Stimulated activated CD8-positive, alpha-beta memory T cell treated with anti-CD3 and anti-CD28 coated beads, Interleukin-12 subunit alpha, Interleukin-12 subunit beta, amount 100 ng/mL, for 24 hours (primary cell): ENCODE data around the gene KRT9.
"Not testable (repeated sequence)": the region's sequence is repeated elsewhere in the genome, so short reads cannot be mapped to it uniquely, and the experiment has no call there.

Source experiments
- DNase-seq: peaks from one replicate; pipeline ENCODE4 v3.0.0-alpha.2; 2020; ENCODE audit errors: extremely low read depth

The KRT9 gene

DNA sequence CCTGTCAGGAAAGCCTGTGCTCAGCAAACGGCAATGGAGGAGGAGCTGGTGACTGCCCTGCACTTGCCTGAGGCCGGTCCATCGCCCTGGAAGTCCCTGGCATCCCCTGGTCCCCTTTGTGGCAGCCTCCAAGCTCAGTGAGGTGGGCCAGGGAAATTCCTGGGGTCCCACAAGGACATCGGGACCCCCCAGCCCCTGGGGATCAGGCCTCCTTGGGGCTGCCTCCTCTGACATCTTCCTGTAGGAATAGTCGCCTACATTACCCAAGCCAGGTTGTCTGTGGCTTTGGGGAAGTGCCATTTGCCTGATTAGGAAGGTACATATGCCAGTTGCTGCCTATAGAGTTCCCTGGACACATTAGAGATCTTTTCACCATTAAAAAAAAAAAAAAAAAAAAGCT is 7.1 kb upstream of the KRT9 start:
- DNase-seq, result no peak

DNA sequence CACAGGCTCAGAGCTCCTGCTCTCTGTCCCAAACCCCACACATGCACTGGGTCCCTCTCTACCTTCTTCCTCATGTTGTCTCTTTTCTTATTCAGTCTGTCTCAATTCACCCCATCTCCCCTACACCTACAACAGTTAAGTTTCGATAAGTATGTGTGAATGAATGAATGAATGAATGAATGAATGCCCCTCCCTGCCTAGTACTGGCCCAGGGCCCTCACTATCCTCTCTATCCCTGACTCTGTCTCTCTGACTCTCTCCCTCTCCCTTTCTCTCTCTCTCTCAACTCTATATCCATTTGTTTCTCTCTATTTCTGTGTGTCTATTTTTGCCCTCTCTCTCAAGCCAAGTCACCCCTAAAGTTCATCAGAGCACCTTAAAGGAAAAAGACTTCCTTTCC is 6.7 kb upstream of the KRT9 start:
- no peak for DNase-seq

DNA sequence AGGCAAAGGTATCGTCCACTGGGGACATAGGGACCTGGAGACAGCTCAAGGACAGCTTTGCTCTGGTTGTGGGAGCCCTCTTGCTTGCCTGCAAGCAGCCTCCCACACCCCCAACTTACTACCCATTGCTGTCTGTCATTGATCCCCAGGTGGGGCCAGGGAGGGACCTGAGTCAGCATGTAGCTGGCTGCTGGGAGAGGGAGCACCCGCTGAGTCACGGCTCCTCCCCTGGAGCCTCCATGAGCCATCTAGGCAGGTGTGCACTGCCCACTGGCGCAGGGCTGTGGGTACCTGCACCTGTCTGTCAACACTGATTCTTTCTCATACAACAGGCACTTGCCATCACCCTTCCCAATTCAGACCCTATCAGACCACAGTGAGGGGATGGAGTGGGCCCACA is 4.9 kb upstream of the KRT9 start:
- not testable (repeated sequence) for DNase-seq

DNA sequence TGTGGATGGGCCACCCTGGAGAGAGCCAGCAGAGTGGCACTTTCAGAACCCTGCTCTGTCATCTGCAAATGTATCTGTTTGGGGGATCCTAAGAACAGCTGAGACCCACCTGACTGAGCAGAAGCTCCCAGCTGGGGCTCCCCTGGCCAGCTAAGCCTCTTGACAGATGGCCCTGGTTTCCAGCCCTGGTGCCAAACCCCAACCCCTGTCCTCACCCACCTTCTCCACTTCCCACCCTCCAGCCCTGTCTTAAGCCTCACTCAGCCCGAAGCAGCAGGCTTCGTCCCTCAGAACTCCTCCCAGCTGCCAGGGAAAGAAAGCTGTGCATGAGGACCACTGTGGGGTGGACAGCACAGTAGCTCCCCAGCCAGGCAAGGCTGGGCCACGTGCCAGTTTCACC is 3.5 kb upstream of the KRT9 start:
- DNase-seq, result no peak

DNA sequence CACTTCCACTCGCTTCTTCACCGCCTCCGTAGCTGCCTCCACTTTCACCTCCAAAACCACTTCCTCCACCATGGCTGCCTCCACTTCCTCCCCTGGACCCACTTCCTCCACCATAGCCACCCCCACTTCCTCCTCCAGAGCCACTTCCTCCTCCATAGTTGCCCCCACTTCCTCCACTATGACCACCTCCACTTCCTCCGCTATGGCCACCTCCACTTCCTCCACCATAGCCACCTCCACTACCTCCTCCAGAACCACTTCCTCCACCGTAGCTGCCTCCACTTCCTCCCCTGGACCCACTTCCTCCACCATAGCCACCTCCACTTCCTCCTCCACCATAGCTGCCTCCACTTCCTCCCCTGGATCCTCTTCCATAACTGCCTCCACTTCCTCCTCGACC is 4.5 kb downstream of the KRT9 start:
- no peak for DNase-seq

DNA sequence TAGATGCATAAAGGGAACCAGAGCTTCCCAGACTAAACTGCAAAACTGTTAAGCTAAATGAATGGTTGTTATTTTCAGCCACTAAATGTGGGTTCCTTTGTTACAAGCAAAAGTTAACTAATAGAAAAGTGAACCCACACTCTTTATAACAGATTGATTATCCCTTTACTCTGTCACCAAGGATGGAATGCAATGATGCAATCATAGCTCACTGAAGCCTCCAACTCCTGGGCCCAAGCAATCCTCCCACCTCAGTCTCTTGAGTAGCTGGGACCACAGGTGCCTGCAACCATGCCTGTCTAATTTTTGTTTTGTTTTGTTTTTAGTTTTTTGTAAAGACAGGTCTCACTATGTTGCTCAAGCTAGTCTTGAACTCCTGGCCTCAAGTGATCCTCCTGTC is 6.5 kb downstream of the KRT9 start:
- no peak for DNase-seq

DNA sequence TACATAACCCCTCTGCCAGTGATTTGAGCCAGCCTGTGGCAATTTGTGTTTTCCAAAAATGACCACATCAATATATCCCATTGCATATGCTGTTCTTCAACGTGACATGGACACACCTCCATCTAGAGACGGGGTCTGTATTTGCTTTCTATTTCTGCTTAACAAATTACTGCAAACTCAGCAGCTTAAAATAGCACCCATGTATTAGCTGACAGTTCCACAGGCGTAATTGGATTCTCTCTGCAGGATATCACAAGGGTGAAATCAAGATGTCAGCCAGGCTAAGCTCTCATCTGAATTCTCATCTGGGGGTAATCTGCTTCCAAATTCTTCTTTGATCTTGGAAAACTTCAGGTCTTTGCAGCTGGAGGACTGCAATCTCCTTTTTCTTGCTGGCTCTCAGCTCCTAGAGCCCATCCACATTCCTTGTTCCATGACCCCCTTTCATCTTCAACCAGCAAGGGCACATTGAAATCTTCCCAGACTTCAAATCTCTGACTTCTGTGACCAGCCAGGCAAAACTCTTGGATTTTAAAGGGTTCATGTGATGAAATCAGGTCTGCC is 8.2 kb downstream of the KRT9 start:
- no peak for DNase-seq

DNA sequence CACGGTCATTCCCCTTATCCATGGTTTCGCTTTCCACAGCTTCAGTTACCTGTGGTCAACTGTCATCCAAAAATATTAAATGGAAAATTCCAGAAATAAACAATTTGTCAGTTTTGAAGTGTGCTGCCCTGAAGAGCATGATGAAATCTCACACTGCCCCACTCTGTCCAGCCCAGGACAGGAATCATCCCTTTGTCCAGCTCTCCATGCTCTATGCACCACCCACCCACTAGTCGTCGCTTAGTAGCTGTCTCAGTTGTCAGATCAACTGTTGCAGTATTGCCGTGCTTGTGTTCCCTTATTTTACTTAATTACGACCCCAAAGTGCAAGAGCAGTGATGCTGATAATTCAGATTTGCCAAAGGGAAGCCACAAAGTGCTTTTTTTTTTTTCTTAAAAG is 10.3 kb downstream of the KRT9 start:
- no peak for DNase-seq

DNA sequence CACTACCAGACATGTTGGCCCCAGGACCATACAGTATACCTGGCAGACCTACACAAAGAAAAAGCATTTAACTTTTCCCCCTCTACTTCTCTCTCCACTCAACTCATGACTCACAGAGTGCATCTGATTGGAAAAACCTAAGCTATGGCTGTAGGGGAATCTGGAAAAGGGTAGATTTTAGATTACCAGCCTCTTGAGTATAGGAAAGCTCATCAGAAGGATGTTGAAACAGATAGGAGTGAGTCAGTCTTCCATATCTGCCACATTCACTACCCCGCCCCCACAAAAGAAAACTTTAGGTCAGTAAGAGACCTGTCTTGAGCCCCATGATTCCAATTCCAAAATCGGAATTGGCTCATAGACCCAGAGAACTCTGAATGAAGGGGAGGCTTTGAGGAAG is 12.3 kb downstream of the KRT9 start:
- DNase-seq, result no peak

DNA sequence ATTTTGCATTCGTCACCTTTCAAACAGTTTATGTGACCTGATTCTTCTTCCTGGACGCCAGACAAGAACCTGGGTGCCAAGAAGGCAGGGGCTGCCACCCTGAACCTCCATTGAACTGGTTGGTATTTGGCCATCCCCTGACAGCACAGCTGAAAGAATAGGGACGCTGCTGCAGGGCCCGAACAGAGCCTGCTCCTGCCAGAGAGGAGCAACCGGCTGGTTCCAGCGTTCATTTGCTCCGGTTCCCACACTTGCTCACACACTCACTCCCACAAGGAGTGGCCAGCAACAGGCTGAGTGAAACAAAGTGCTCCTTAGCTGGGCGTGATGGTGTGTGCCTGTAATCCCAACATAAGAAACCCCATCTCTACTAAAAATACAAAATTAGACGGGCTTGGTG is 14.9 kb downstream of the KRT9 start:
- DNase-seq, result no peak

DNA sequence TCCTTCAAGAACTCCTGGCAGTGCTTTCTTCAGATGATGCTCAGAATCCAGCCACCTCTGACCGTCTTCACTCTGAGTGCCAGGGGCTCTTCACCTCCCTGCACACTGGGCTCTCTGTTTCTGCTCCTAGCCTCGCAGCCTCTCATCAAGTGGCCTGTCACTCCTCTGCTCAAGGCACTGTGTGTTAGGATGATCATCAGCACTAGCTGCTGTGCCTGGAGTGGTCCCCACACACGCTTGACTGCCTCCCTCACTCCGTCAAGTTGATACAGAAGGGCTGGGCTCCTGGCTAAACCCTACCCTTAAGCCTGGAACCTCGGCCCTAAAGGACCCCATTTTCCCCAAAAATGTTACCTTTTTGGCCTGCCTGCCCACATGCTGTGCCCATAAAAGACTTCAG is 15.6 kb downstream of the KRT9 start:
- no peak for DNase-seq

DNA sequence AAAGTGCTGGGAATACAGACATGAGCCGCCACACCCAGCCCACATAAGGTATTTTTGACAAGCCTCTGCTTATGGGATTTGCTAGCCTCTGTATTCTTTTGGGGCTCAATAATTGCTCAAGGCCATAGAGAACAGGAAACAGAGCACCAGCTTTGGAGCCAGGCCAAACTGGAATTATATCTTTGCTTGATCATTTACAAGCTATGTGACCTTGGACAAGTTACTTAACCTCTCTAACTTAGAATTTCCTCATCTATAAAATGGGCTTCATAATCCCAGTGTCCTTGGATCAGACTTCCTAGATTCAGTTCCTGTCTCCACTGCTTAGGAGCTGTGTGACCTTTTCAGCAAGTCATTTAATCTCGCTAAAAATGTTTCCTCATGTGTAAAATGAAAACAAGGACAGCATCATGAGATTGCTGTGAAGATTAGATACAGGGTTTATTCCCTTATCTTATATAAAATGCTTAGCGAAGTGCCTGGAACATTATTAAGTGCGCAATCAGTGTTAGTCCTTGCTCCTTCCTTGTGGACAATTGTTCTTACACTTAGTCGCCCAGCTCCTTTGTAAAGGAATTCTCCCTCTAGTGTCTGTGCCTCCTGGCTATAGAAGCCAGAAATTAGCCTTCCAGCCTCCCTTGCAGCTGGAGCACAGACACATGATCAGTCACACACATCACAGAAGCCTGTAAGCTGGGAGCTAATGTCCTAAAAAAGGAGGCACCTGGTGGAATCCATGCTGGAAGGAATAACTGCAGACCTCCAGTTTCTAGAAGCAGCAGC is 16.6 kb downstream of the KRT9 start:
- no peak for DNase-seq

DNA sequence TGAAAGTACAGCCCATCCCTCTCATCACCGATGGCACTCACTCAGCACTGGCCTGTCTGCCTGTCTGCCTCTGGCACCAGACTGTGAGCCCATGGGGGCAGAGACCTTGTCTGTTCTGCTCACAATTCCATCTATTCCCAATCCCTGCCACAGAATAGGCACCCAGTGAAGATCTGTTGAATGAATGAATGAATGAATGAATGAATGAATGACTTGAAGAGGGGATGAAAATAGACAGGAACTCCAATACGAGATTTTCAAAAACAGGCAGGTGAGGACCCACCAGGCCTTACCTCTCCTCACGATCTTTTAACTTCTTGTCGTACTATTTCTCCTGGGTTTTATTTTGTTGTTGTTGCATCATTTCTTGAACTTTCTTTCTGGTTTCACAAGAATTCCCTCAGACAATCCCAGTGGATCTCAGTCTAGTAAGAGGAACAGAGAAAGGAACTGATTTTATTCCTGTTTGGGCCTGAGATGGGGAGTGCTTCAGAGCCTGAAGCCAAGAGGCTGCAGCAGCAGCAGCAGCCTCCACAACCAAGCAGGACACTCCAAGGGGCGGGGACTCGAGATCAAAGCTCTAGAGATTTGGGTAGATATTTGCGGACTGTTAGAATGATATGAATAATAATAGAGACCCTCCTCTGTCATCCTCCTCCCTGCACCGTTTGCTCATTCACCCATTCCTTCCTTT is 17.7 kb downstream of the KRT9 start:
- DNase-seq, result no peak

DNA sequence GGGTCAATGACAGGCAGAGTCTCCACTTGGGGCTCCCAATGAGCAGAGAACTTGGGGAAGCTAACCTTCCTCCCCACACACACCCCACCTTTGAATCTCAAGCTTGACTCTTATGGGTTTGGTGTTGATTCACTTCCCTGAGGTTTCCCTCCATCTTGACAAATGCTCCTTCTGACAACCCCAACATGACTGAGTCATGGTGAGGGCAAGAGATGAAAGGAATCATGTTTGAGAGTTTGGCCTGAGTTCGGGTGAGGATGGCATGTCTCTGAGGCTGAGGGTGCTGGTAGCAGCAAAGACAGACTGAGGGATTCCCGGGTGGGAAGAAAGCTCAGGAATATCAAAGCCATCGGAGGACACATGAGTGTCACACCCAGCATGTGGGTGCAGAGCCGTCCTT is 18.7 kb downstream of the KRT9 start:
- DNase-seq, result no peak

DNA sequence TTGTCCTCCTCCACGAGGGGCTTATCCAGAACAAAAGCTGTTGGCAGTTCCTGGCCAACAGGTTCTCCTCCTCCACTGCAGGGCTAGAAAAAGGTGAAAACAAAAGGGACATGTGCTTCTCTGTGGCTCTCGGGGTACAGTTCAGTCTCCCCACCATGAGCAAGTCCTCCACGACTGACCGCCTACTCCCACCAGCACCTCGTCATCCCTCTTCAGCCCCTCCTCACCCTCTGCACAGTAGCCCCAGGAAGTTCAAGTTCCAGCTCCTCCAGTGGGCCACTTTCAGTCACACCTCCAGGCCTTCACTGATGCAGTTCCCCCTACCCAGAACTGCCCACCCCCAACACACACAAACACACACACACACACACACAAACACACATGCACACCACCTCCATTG is 19.4 kb downstream of the KRT9 start:
- DNase-seq, result no peak

DNA sequence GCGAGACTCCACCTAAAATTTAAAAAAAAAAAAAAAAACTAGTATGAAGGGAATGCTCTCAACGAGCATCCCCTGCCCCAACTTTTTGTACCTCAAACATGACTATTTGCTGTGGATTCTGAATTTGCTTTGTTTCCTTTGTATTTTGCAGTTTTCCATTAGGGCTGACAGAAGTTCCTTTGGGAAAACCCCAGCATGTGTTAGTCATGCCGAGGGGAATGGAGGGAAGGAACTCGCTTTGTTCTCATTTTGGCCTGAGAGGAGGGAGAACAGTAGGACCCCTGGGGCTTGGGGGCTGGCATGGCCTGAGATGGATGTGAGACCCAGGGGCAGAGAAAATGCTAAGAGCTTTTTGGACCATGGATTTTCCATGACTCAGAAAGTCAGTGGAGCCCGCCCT is 20.5 kb downstream of the KRT9 start:
- no peak for DNase-seq

DNA sequence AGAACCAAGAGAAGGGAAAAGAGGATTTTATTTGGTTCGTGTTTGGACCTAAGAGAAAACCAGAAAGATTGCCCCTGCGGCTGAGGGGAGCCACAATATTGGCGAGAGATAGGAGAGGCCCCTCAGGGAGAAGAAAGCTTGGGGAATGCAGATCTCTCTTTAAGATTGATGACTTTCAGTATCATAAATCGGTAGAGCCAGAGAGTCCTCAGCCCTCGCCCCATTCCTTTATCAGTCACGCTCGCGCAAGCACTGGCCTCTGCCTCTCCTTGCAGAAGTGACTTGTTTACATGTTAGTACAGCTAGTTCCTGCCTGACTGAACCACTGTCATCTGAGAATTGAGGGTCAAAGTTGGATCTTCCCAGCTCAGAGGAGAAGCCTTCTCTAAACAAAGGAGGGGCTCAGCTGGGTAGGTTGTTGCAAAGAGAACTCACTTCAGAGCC is 22.2 kb downstream of the KRT9 start:
- DNase-seq, result no peak

DNA sequence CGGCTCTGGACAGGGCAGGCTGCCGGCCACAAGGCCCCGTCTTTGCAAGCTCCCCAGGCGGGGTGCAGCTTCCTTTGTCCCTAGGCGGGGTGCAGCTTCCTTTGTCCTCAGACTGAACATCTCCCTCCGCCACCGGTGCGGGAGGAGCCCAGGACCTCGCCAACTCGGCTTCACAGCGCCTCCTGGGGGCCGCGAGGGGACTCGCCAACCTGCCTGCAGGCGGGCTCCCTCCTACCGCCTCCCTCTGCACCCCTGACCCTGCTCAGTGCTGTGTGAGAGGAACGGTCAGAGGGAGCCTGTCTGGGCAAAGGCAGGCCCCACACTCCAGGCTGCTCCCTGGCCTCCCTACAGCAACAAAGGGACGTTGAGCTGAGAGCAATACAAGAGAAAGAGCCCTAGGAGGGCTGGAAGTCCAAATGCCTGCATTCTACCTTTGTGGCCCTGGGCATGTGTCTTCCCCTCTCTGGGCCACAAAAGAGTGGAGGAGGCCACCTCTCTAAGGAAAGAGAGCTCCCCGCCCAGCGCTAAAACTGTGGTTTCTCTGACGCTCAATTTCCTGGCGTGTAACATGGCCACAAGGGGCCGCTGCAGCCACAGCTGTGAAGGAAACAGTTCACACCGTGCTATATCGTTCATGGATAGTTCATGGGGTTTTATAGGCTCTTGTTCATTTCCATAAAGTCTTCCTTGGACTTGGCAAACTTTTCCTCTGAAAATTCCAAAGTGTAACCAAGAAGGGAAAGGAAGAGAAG is 22.8 kb downstream of the KRT9 start:
- peak; percentile 63 for DNase-seq

DNA sequence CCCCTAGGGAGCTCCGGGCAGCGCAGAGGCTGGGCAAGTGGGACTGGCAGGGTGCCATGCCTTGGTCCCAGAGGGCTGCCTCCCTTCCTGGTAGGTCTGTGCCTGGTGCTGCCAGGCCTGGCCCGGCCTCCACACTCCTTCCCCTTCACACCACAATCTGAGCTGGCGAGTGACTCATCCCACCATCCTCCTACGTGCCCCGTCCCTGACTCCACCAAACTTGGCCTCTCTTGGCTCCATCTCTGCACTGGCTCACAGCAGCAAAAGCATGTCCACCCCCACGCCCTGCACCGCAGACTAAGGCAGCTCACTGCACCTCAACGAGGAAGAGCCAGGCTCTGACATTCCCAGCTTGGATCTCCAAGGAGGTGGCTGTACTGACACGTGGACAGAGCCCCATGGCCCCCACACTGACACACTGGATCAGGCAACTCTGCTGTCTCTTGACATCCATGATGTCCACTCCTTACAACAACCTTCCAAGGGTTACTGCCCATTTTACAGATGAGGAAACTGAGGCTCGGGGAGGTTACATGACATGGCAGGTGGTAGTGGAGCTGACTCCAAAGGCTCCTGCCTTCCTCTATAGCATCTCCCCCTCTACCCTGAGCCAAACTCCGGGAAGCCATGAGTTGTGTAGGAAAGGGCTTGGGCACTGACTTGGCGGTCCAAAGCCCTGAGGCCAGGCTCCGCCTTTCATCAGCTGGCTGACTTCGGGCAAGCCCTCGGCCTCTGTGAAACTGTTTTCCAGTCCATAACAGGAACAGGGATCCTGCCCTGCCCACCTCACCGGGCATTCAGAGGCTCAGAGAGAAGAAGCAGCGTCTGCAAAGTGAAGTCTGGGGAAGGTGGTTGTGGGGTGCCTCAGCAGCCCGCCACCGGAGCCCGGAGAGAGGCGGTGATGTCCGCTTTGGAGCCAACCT is 23.7 kb downstream of the KRT9 start:
- peak; percentile 42 for DNase-seq

DNA sequence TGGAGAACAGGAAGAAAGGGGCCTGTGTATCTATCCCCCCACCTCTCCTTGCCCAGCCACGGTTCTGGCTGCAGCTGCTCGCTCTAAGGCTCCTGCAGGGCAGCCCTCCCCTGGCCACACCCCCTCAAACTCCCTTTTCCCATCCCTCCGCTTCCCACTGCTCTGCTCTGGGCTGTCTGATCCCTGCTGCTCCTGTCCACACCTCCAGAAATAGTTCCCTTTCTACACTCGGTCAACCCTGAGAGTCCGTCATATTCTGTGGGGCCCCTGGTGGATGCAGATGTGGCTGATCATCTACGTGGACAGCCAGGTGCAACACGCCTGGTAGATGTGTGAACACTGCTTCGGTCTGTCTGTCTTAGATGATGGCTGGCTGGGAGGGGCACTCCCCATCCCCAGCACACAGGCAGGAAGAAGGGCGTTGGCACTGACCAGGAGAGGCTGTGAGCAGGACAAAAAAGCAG is 24.4 kb downstream of the KRT9 start:
- no peak for DNase-seq

DNA sequence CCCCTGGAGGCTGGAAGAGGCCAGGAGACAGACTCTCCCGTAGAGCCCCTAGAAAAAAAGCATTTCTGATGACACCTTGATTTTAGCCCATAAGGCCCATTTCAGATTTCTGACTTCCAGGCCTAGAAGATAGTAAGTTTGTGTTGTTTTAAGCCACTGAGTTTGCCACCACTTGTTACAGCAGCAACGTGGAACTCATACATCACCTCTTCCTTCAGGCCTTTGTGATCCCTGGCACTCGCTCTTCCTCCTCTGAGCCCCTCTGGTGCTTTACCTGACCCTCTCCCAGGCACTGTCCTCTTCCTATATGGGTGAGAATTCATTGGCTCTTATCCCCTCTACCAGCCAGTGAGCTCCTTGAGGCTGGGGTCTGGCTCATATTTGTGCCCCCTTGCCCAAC is 25.0 kb downstream of the KRT9 start:
- DNase-seq, result no peak
